Esophagus squamous epithelium (tissue), 5 donors: Measurements from ENCODE around the gene UBXN10. TPM values are rescaled to one million over a fixed set of nuclear protein-coding genes. Genes with fewer than 3 reads are reported as not detected.

Experiments used
- DNase-seq: peaks from one replicate; lab custom pipeline; 2025; lab: John Stamatoyannopoulos, UW
- H3K27ac ChIP-seq, 4 donors: fragments of 200-600 bp; sonication (generic); one replicate each; pipeline ENCODE4 v1.5.1; 2016 to 2019; ENCODE audit warnings: mild to moderate bottlenecking in 1 of 4
- H3K27me3 ChIP-seq, 4 donors: fragments of 200-600 bp; sonication (generic); 1 replicate in 3 of 4; 2 replicates in 1 of 4; pipeline versions ENCODE4 v1.5.1 to v1.6.0; 2017 to 2021; ENCODE audit warnings: antibody characterized with exemption in 1 of 4
- H3K36me3 ChIP-seq, 3 donors: fragments of 200-600 bp; sonication (generic); one replicate each; pipeline ENCODE4 v1.5.1; 2016 to 2019
- H3K4me1 ChIP-seq, 3 donors: fragments of 200-600 bp; sonication (generic); one replicate each; pipeline ENCODE4 v1.5.1; 2017 to 2019
- H3K4me3 ChIP-seq, 4 donors: fragments of 200-600 bp; sonication (generic); 1 replicate in 3 of 4; 2 replicates in 1 of 4; pipeline ENCODE4 v1.5.1; 2016 to 2019; ENCODE audit warnings: mild to moderate bottlenecking in 2 of 4, moderate library complexity in 1 of 4
- H3K9me3 ChIP-seq, 3 donors: fragments of 200-600 bp; sonication (generic); one replicate each; pipeline ENCODE4 v1.5.1; 2016 to 2019
- CTCF ChIP-seq, 6 experiments: fragments of 450-650 bp in 4 of 6; fragments of 200-600 bp in 2 of 6; sonication (generic) in 2 of 6; IDR thresholded peaks; one replicate each; pipeline ENCODE4 v1.5.1; 2016 to 2019; ENCODE audit warnings: antibody characterized with exemption in 6 of 6, mild to moderate bottlenecking in 4 of 6, moderate library complexity in 4 of 6
- POLR2A ChIP-seq, 4 donors: fragments of 450-650 bp; IDR thresholded peaks; one replicate each; pipeline ENCODE4 v1.6.1; 2017; ENCODE audit warnings: antibody characterized with exemption in 4 of 4, mild to moderate bottlenecking in 4 of 4, moderate library complexity in 3 of 4
- WGBS, 2 donors: methylation state at CpG; one replicate each; pipeline ENCODE4 v1.1.5; 2018; 5-methylcytosine and 5-hydroxymethylcytosine counted together
- intact Hi-C: fragments of 100-400 bp; cut with DNase I; formaldehyde crosslinking; loops from one replicate; pipeline ENCODE4 v1.15.0; 2022
- total RNA-seq, 4 donors: library from RNA; depleted of rRNA; stranded (reverse); fragments of >200 nt; gene quantifications; one replicate each; pipeline ENCODE4 v1.1.0, GENCODE V29; 2016
- donor health status: DM: yes; HTN: yes; CAD: no.

Gene UBXN10
- total RNA-seq, 4 donors from 2014 or later, result 0.11 to 5.5 (median 0.81) TPM

GRCh38 chr1:20178634-20179370 lies 7.1 kb upstream of the UBXN10 start:
- Histone ChIP-seq H3K4me1 (no peaks in the 10 kb centered on the region), H3K9me3 (no peaks in the 10 kb centered on the region), H3K27ac (peak overlapping the region; percentile 32 to 64 (median 62)), H3K4me3 (peak overlapping the region in 1 of 4 donors; percentile 21), H3K27me3 (peaks cover 0 to 15% (median 0%) of the 10 kb centered on the region in 4 donors), H3K36me3 (no peaks in the 10 kb centered on the region)
- no peak for TF ChIP-seq CTCF (IDR thresholded peaks at IDR 0.05)
- peak in 1 of 4 donors; percentile 12 for TF ChIP-seq POLR2A (IDR thresholded peaks at IDR 0.05)
- intact Hi-C loops, result no loop called here
- no peak for DNase-seq
- 75 to 77% methylated on average over 10 to 13 of the region's 13 CpGs for WGBS, 2 donors

GRCh38 chr1:20179371-20180128 lies 6.3 kb upstream of the UBXN10 start:
- DNase-seq, result no peak
- H3K27me3 ChIP-seq, result peaks cover 0 to 21% (median 0%) of the 10 kb centered on the region in 4 donors
- WGBS, 2 donors, result 79 to 90% methylated on average over 2 of the region's 2 CpGs
- intact Hi-C loops, result no loop called here
- no peaks in the 10 kb centered on the region for H3K9me3 ChIP-seq
- H3K27ac ChIP-seq, result peak overlapping the region; percentile 32 to 64 (median 62)
- H3K4me1 ChIP-seq, result peaks cover 0 to 3% (median 0%) of the 10 kb centered on the region in 3 donors
- H3K36me3 ChIP-seq, result no peaks in the 10 kb centered on the region
- TF ChIP-seq CTCF (IDR thresholded peaks at IDR 0.05) (no peak), POLR2A (IDR thresholded peaks at IDR 0.05) (no peak)
- no peak overlapping the region for H3K4me3 ChIP-seq

GRCh38 chr1:20180129-20180843 lies 5.6 kb upstream of the UBXN10 start:
- H3K27ac ChIP-seq, result peak overlapping the region in 2 of 4 donors; percentile 61 to 62
- no peaks in the 10 kb centered on the region for H3K9me3 ChIP-seq
- peaks cover 0 to 29% (median 0%) of the 10 kb centered on the region in 4 donors for H3K27me3 ChIP-seq
- intact Hi-C loops, result no loop called here
- TF ChIP-seq CTCF (IDR thresholded peaks at IDR 0.05) (no peak), POLR2A (IDR thresholded peaks at IDR 0.05) (no peak)
- no peak overlapping the region for H3K4me3 ChIP-seq
- H3K4me1 ChIP-seq, result peaks cover 0 to 10% (median 0%) of the 10 kb centered on the region in 3 donors
- WGBS, 2 donors, result 55 to 88% methylated on average over 1 to 6 of the region's 6 CpGs
- no peak for DNase-seq
- no peaks in the 10 kb centered on the region for H3K36me3 ChIP-seq

- intact Hi-C loops, result no loop called here
- no peak for DNase-seq
- H3K36me3 ChIP-seq, result no peaks in the 10 kb centered on the region
- peaks cover 0 to 34% (median 0%) of the 10 kb centered on the region in 4 donors for H3K27me3 ChIP-seq
- H3K9me3 ChIP-seq, result no peaks in the 10 kb centered on the region
- H3K4me1 ChIP-seq, result peaks cover 0 to 15% (median 4%) of the 10 kb centered on the region in 3 donors
- WGBS, 2 donors, result 69 to 73% methylated on average over 3 of the region's 3 CpGs
- H3K4me3 ChIP-seq, result no peak overlapping the region
- peak overlapping the region in 1 of 4 donors; percentile 62 for H3K27ac ChIP-seq
- TF ChIP-seq POLR2A (IDR thresholded peaks at IDR 0.05) (no peak), CTCF (IDR thresholded peaks at IDR 0.05) (no peak)
These were observed 5.1 kb upstream of the UBXN10 start for GRCh38 chr1:20180844-20181207.
